K562 (cell line): ENCODE measurements around the gene DNAJC2. TPM values are rescaled to one million over a fixed set of nuclear protein-coding genes. Genes with fewer than 3 reads are reported as not detected.

Source experiments
- ATAC-seq: fragments of 200-7000 bp; cut with Tn5 transposase; 3 replicates; pipeline ENCODE4 v1.9.1; 2020; ENCODE audit warnings: moderate library complexity
- BruUV-seq: library from RNA; stranded (reverse); fragments of 400-500 nt; replicated peaks from 2 replicates; lab custom pipeline; 2021; lab: Mats Ljungman, UMichigan
- CTCF ChIA-PET: fragments of 300-600 bp; formaldehyde crosslinking; extraction: SDS; loops from one replicate; lab custom pipeline; 2021; ENCODE audit warnings: low intra/inter-chr PET ratio; lab: Yijun Ruan, JAX
- POLR2A ChIA-PET: fragments of 300-600, 350-650 bp; sonication (Branson Sonifier 250); formaldehyde crosslinking; extraction: SDS; loops from one replicate; lab custom pipeline; 2021; ENCODE audit warnings: antibody characterized with exemption, inconsistent platforms; lab: Yijun Ruan, JAX
- DNase-seq, 4 experiments: peaks; one replicate each; pipeline versions ENCODE4 v3.0.0 to v3.0.0-alpha.2; 2011 to 2018; ENCODE audit warnings: low spot score in 3 of 4, mixed read lengths in 3 of 4; ENCODE audit errors: extremely low read depth in 1 of 4
- FAIRE-seq: peaks from 2 replicates; lab custom pipeline; 2011; peaks lifted over from hg19 to GRCh38; lab: Jason Lieb, UNC
- H2AFZ ChIP-seq: 2 replicates; pipeline ENCODE4 v1.6.0; 2011; ENCODE audit warnings: low read depth, low read length, control low read depth, inconsistent platforms
- H3K27ac ChIP-seq: fragments of 200-600 bp; 3 replicates; pipeline ENCODE4 v1.8.0; 2011; ENCODE audit warnings: low read depth, mild to moderate bottlenecking, control low read depth, inconsistent platforms, low read length, moderate library complexity, mixed read lengths; ENCODE audit errors: extremely low read depth
- H3K27me3 ChIP-seq, 2 experiments: fragments of 300-600 bp in 1 of 2; 2 replicates in 1 of 2; 3 replicates in 1 of 2; pipeline versions ENCODE4 v1.6.0 to v1.8.0; 2011; ENCODE audit warnings: inconsistent platforms in 2 of 2, low read length in 2 of 2, mild to moderate bottlenecking in 1 of 2, mixed read lengths in 1 of 2, moderate library complexity in 1 of 2; ENCODE audit not compliant: control insufficient read depth in 2 of 2, insufficient read depth in 2 of 2
- H3K36me3 ChIP-seq: fragments of 300-600 bp; 3 replicates; pipeline ENCODE4 v1.8.0; 2011; ENCODE audit warnings: mild to moderate bottlenecking, low read length, inconsistent platforms; ENCODE audit not compliant: control insufficient read depth, insufficient read depth
- H3K4me1 ChIP-seq, 2 experiments: fragments of 200-600 bp in 1 of 2; replicated peaks in 1 of 2; 2 replicates in 1 of 2; 3 replicates in 1 of 2; pipeline versions ENCODE4 v1.5.1 to v1.8.0; 2011; ENCODE audit warnings: inconsistent platforms in 2 of 2, low read length in 2 of 2, mild to moderate bottlenecking in 1 of 2, mixed read lengths in 1 of 2, moderate library complexity in 1 of 2; ENCODE audit not compliant: control insufficient read depth in 2 of 2, insufficient read depth in 2 of 2
- H3K4me2 ChIP-seq: 2 replicates; pipeline ENCODE4 v1.6.1; 2011; ENCODE audit warnings: low read length, control low read depth, inconsistent platforms, mixed read lengths; ENCODE audit not compliant: insufficient read depth
- H3K4me3 ChIP-seq: fragments of 200-600 bp; sonication (generic), shearing (Covaris generic); 2 replicates; pipeline ENCODE4 v1.5.1; 2016; ENCODE audit warnings: control low read depth, inconsistent platforms
- H3K79me2 ChIP-seq: fragments of 200-600 bp; 3 replicates; pipeline ENCODE4 v1.8.0; 2011; ENCODE audit warnings: low read length, inconsistent platforms; ENCODE audit not compliant: control insufficient read depth, insufficient read depth
- H3K9ac ChIP-seq, 2 experiments: 2 replicates each; pipeline versions ENCODE4 v1.6.0 to v1.6.1; 2011; ENCODE audit warnings: low read depth in 2 of 2, low read length in 2 of 2, control low read depth in 1 of 2, inconsistent platforms in 1 of 2, mild to moderate bottlenecking in 1 of 2, mixed read lengths in 1 of 2; ENCODE audit not compliant: insufficient read depth in 1 of 2
- H3K9me1 ChIP-seq: one replicate; pipeline ENCODE4 v1.6.0; 2011; ENCODE audit warnings: inconsistent platforms, mild to moderate bottlenecking, low read length, moderate library complexity; ENCODE audit not compliant: control insufficient read depth, insufficient read depth
- H3K9me3 ChIP-seq: replicated peaks from 2 replicates; pipeline ENCODE4 v1.5.1; 2011; ENCODE audit warnings: low read depth, low read length, inconsistent platforms; ENCODE audit not compliant: control insufficient read depth, insufficient read depth
- H4K20me1 ChIP-seq: replicated peaks from 2 replicates; pipeline ENCODE4 v1.6.1; 2011; ENCODE audit warnings: low read length, inconsistent platforms, mixed read lengths; ENCODE audit not compliant: control insufficient read depth, insufficient read depth
- CBX2 ChIP-seq: fragments of 200-600 bp; sonication (generic); IDR thresholded peaks from one replicate; pipeline ENCODE4 v1.6.1; 2012; ENCODE audit warnings: mild to moderate bottlenecking, low read length, inconsistent platforms; ENCODE audit not compliant: insufficient read depth, poor library complexity, severe bottlenecking
- EWSR1 ChIP-seq: fragments of 450-650 bp; IDR thresholded peaks from 2 replicates; pipeline ENCODE4 v1.6.1; 2018; ENCODE audit warnings: borderline replicate concordance, mild to moderate bottlenecking, low read depth, moderate library complexity; ENCODE audit not compliant: partially characterized antibody
- MLLT1 ChIP-seq, 2 experiments: fragments of 450-650 bp; IDR thresholded peaks; 2 replicates each; pipeline ENCODE4 v1.6.1; 2016
- NCOA1 ChIP-seq: fragments of 450-650 bp; IDR thresholded peaks from 2 replicates; pipeline ENCODE4 v1.6.1; 2016; ENCODE audit warnings: low read depth
- NR0B1 ChIP-seq: fragments of 450-650 bp; IDR thresholded peaks from one replicate; pipeline ENCODE4 v1.6.1; 2018; ENCODE audit warnings: mild to moderate bottlenecking, moderate library complexity; ENCODE audit not compliant: partially characterized antibody
- SAP30 ChIP-seq: fragments of 200-600 bp; sonication (generic); IDR thresholded peaks from 2 replicates; pipeline ENCODE4 v1.6.1; 2012; ENCODE audit warnings: borderline replicate concordance, low read depth, mild to moderate bottlenecking, moderate library complexity, low read length, control low read depth, inconsistent platforms; ENCODE audit not compliant: insufficient read depth, poor library complexity, severe bottlenecking
- TCF7 ChIP-seq: sonication (generic); IDR thresholded peaks from 2 replicates; pipeline ENCODE4 v1.6.1; 2016; ENCODE audit warnings: antibody characterized with exemption, borderline replicate concordance
- ZNF398 ChIP-seq: fragments of 250-450 bp; sonication (Bioruptor Pico); IDR thresholded peaks from 2 replicates; pipeline ENCODE4 v1.8.0; 2021; ENCODE audit warnings: moderate library complexity, mild to moderate bottlenecking, inconsistent platforms
- ZNF717 ChIP-seq: fragments of 250-450 bp; sonication (Bioruptor Pico); IDR thresholded peaks from 2 replicates; pipeline ENCODE4 v1.5.0; 2021
- WGBS: fragments of 100-300 bp; shearing (Covaris generic); methylation state at CpG from one replicate; pipeline ENCODE4 v1.1.6; 2016; ENCODE audit warnings: low coverage, mixed read lengths; ENCODE audit not compliant: insufficient coverage; ENCODE audit errors: missing lambda C conversion rate; 5-methylcytosine and 5-hydroxymethylcytosine counted together
- in situ Hi-C: fragments of 300-500 bp; cut with MboI; formaldehyde crosslinking; loops from 4 replicates; pipeline ENCODE4 v1.15.0; 2018; ENCODE audit warnings: inconsistent platforms, mixed read lengths
- intact Hi-C: fragments of 100-400 bp; cut with micrococcal nuclease; formaldehyde crosslinking; loops from 2 replicates; pipeline ENCODE4 v1.14.2; 2022
- polyA plus RNA-seq, 8 experiments: library from polyadenylated mRNA; depleted of rRNA in 4 of 8; stranded (reverse) in 5 of 8; unstranded in 3 of 8; fragments of >200 nt; fragmentation: Nextera tagmentation in 2 of 8; fragmentation: Illumina TruSeq in 1 of 8; extraction: Ambion mirVana in 2 of 8; extraction: Trizol in 1 of 8; gene quantifications; 2 replicates each; pipeline versions ENCODE4 v1.2.1 to v1.2.3, GENCODE V29; 2011 to 2014; ENCODE audit warnings: inconsistent platforms in 1 of 8, missing spikeins in 1 of 8
- total RNA-seq, 7 experiments: library from RNA; depleted of rRNA in 6 of 7; stranded (reverse); fragments of >200 nt in 6 of 7; fragmentation: Illumina TruSeq in 2 of 7; extraction: Trizol in 2 of 7; gene quantifications; 2 replicates each; pipeline versions ENCODE4 v1.2.1 to v1.2.3, GENCODE V29; 2011 to 2021; ENCODE audit warnings: low replicate concordance in 1 of 7

Gene DNAJC2
- total and polyA plus RNA-seq, 9 of the 15 experiments (the other 6 are each of a cell fraction or from before 2014, with no cell fraction given), result 40.2 to 157 (median 92.1) TPM

GRCh38 chr7:103387242-103387641 lies 42.7 kb upstream of the DNAJC2 start:
- no peaks in the 10 kb centered on the region for H4K20me1 ChIP-seq
- CTCF ChIA-PET, result no interaction called here
- no peak overlapping the region for H3K4me3 ChIP-seq
- no TSS peak for BruUV-seq
- peaks cover 10% of the 10 kb centered on the region in 2 experiments; a peak in 3 of 5 replicates for H3K27me3 ChIP-seq
- in situ Hi-C loops (no loop called here), intact Hi-C loops (no loop called here)
- no peaks in the 10 kb centered on the region for H3K36me3 ChIP-seq
- H3K4me2 ChIP-seq, result no peak overlapping the region
- no peaks in the 10 kb centered on the region for H3K9me3 ChIP-seq
- no peaks in the 10 kb centered on the region for H3K9me1 ChIP-seq
- DNase-seq (no peak), ATAC-seq (no peak), FAIRE-seq (no peak)
- TF ChIP-seq CBX2, result no peak
- TF ChIP-seq ZNF398 (CRISPR knock-in tag), result no peak
- no peak for TF ChIP-seq ZNF717
- no peak for TF ChIP-seq NCOA1
- TF ChIP-seq MLLT1 (IDR thresholded peaks at IDR 0.05), result no peak
- TF ChIP-seq SAP30, result no peak
- TF ChIP-seq TCF7, result no peak
- no peak for TF ChIP-seq NR0B1
- TF ChIP-seq EWSR1, result no peak
- H3K27ac ChIP-seq, result no peak overlapping the region
- no peaks in the 10 kb centered on the region for H3K4me1 ChIP-seq
- WGBS, result 11% methylated on average over 1 of the region's 1 CpG
- H3K79me2 ChIP-seq, result no peaks in the 10 kb centered on the region
- no peak overlapping the region for H2AFZ ChIP-seq
- H3K9ac ChIP-seq, result no peak overlapping the region
- POLR2A ChIA-PET, result interaction anchor here (0.6 to 1.7 kb wide), 4 partner anchors 11 to 183 kb away, joined by 3 to 4 read pairs (median 4); no protein-coding TSS in a partner anchor
